HepG2 (cell line): Measurements from ENCODE around the gene MT4. TPM values are rescaled to one million over a fixed set of nuclear protein-coding genes. Genes with fewer than 3 reads are reported as not detected.

ENCODE experiments used
- CBX1 ChIP-seq: IDR thresholded peaks from one replicate; pipeline ENCODE4 v1.6.1; 2016; ENCODE audit warnings: antibody characterized with exemption, low read depth
- HNF4A ChIP-seq: sonication (generic); formaldehyde crosslinking; IDR thresholded peaks from 2 replicates; pipeline ENCODE4 v1.4.0; 2020; ENCODE audit warnings: missing genetic modification reagents
- HNRNPK ChIP-seq: fragments of 200-400 bp; formaldehyde crosslinking; IDR thresholded peaks from 2 replicates; pipeline ENCODE4 v1.6.1; 2018; ENCODE audit warnings: low read length, low read depth, moderate library complexity, mild to moderate bottlenecking; ENCODE audit not compliant: poor library complexity, severe bottlenecking
- REPIN1 ChIP-seq: sonication (generic); formaldehyde crosslinking; IDR thresholded peaks from 2 replicates; pipeline ENCODE4 v1.8.0; 2022; ENCODE audit warnings: missing genetic modification reagents, low read depth, mild to moderate bottlenecking, borderline replicate concordance
- SP1 ChIP-seq, 2 experiments: fragments of 450-650 bp in 1 of 2; sonication (generic) in 1 of 2; formaldehyde crosslinking in 1 of 2; IDR thresholded peaks; 2 replicates each; pipeline versions ENCODE4 v1.4.0 to v1.6.1; 2016 to 2020; ENCODE audit warnings: missing genetic modification reagents in 1 of 2
- ZNF383 ChIP-seq: sonication (generic); formaldehyde crosslinking; IDR thresholded peaks from 2 replicates; pipeline ENCODE4 v1.4.0; 2020; ENCODE audit warnings: missing genetic modification reagents, mild to moderate bottlenecking, borderline replicate concordance
- ZNF543 ChIP-seq: sonication (generic); formaldehyde crosslinking; IDR thresholded peaks from 2 replicates; pipeline ENCODE4 v1.4.0; 2020; ENCODE audit warnings: mild to moderate bottlenecking, missing genetic modification reagents
- ZNF772 ChIP-seq: sonication (generic); formaldehyde crosslinking; IDR thresholded peaks from 2 replicates; pipeline ENCODE4 v1.5.0; 2020; ENCODE audit warnings: mild to moderate bottlenecking, missing genetic modification reagents
- ZSCAN29 ChIP-seq: sonication (generic); formaldehyde crosslinking; conservative IDR thresholded peaks from 2 replicates; pipeline ENCODE4 v1.4.0; 2020; ENCODE audit warnings: mild to moderate bottlenecking, missing genetic modification reagents
- polyA plus RNA-seq, 8 experiments: library from polyadenylated mRNA; depleted of rRNA in 3 of 8; stranded (reverse) in 7 of 8; unstranded in 1 of 8; fragments of >200 nt; fragmentation: Illumina TruSeq in 4 of 8; extraction: Trizol in 4 of 8; gene quantifications; 2 replicates each; pipeline versions ENCODE4 v1.2.1 to v1.2.3, GENCODE V29; 2011 to 2016; ENCODE audit warnings: low read depth in 4 of 8, missing spikeins in 1 of 8, mixed read lengths in 1 of 8; ENCODE audit not compliant: insufficient read depth in 1 of 8
- total RNA-seq, 5 experiments: library from RNA; depleted of rRNA; stranded (reverse); fragments of >200 nt; fragmentation: Illumina TruSeq; extraction: Trizol; gene quantifications; 2 replicates each; pipeline ENCODE4 v1.2.3, GENCODE V29; 2016; ENCODE audit warnings: low read depth in 1 of 5
- TF ChIP-seq, protein P1 (sequence below): sonication (generic); formaldehyde crosslinking; IDR thresholded peaks from 2 replicates; pipeline ENCODE4 v1.4.0; 2020; ENCODE audit warnings: missing genetic modification reagents, borderline replicate concordance
- TF ChIP-seq, protein P2 (sequence below): IDR thresholded peaks from 2 replicates; pipeline ENCODE4 v1.6.1; 2016
- TF ChIP-seq, protein P3 (sequence below): sonication (generic); formaldehyde crosslinking; IDR thresholded peaks from 2 replicates; pipeline ENCODE4 v1.8.1; 2023; ENCODE audit warnings: mild to moderate bottlenecking, inconsistent platforms, moderate library complexity, missing genetic modification reagents, borderline replicate concordance
- TF ChIP-seq, protein P4 (sequence below), 2 experiments: sonication (generic) in 1 of 2; formaldehyde crosslinking in 1 of 2; IDR thresholded peaks; 2 replicates each; pipeline versions ENCODE4 v1.6.1 to v1.9.0; 2014 to 2022; ENCODE audit warnings: antibody characterized with exemption in 1 of 2, borderline replicate concordance in 1 of 2, inconsistent platforms in 1 of 2, low read depth in 1 of 2, missing genetic modification reagents in 1 of 2

The MT4 gene
- total and polyA plus RNA-seq, 2 of the 13 experiments (the other 11 are each of a cell fraction or from before 2014, with no cell fraction given), result not detected

DNA sequence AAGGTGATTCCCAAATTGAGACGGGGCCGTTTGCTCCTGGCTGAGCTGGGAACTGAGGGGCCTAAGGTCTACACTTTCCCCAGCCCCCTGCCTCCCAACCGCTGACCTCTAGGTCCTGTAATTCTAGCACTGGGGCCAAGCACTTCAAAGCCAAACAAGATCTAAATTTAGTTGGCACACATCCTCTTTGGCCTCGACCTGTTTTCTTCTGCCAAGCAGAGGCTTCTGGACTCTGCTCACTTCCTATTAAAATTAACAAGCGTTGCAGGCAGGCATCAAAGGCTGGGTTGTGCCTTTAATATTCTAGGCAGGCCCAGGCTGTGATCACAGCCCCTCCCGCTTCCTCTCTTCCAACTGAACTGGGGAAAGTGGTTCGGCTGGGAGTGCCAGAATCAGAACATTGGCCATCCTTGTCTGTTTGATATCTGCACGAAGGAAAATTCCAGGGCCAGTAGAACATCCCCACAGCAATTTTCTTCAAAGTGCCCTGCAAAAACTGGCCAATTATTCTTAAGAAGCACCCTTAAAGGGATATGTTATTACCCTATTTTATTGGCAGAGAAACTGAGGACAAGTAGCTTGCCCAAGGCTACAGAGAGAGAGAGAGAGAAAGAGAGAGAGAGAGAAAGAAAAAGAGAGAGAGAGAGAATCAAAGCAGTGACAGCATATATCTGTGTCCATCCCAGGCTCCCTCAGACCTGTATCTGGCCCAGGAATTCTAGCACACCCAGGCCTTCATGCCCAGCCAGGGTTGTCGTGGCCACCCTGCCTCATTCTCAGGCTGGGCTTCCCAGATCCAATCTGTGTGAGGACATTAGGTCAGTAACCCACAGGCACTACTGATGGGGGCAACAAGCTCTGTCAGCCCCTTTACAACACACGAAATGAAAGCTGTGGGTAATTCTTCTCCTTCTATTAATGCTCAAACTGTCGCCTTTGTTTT lies 12.8 kb upstream of the MT4 start (continued):
- TF ChIP-seq, protein P1, sequence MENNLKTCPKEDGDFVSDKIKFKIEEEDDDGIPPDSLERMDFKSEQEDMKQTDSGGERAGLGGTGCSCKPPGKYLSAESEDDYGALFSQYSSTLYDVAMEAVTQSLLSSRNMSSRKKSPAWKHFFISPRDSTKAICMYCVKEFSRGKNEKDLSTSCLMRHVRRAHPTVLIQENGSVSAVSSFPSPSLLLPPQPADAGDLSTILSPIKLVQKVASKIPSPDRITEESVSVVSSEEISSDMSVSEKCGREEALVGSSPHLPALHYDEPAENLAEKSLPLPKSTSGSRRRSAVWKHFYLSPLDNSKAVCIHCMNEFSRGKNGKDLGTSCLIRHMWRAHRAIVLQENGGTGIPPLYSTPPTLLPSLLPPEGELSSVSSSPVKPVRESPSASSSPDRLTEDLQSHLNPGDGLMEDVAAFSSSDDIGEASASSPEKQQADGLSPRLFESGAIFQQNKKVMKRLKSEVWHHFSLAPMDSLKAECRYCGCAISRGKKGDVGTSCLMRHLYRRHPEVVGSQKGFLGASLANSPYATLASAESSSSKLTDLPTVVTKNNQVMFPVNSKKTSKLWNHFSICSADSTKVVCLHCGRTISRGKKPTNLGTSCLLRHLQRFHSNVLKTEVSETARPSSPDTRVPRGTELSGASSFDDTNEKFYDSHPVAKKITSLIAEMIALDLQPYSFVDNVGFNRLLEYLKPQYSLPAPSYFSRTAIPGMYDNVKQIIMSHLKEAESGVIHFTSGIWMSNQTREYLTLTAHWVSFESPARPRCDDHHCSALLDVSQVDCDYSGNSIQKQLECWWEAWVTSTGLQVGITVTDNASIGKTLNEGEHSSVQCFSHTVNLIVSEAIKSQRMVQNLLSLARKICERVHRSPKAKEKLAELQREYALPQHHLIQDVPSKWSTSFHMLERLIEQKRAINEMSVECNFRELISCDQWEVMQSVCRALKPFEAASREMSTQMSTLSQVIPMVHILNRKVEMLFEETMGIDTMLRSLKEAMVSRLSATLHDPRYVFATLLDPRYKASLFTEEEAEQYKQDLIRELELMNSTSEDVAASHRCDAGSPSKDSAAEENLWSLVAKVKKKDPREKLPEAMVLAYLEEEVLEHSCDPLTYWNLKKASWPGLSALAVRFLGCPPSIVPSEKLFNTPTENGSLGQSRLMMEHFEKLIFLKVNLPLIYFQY (CRISPR knock-in tag), result peak; percentile 35; the same call in 1 of the 2 replicates
- TF ChIP-seq, protein P2, sequence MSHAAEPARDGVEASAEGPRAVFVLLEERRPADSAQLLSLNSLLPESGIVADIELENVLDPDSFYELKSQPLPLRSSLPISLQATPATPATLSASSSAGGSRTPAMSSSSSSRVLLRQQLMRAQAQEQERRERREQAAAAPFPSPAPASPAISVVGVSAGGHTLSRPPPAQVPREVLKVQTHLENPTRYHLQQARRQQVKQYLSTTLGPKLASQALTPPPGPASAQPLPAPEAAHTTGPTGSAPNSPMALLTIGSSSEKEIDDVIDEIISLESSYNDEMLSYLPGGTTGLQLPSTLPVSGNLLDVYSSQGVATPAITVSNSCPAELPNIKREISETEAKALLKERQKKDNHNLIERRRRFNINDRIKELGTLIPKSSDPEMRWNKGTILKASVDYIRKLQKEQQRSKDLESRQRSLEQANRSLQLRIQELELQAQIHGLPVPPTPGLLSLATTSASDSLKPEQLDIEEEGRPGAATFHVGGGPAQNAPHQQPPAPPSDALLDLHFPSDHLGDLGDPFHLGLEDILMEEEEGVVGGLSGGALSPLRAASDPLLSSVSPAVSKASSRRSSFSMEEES (CRISPR knock-in tag), result peak; percentile 60; the same call in 1 of the 2 replicates
- TF ChIP-seq ZNF543 (0 out of 2 replicates have a peak, but pooled peaks have one; percentile 75), SP1 (IDR thresholded peaks at IDR 0.05) (no peak), SP1 (CRISPR knock-in tag; IDR thresholded peaks at IDR 0.05) (no peak), CBX1 (no peak), ZSCAN29 (CRISPR knock-in tag) (peak; percentile 77; the same call in 1 of the 2 replicates), HNRNPK (no peak), ZNF772 (CRISPR knock-in tag) (peak; percentile 80; the same call in 1 of the 2 replicates), ZNF383 (CRISPR knock-in tag) (0 out of 2 replicates have a peak, but pooled peaks have one; percentile 57), HNF4A (peak; percentile 88), REPIN1 (CRISPR knock-in tag) (peak; percentile 37; the same call in 1 of the 2 replicates)
- TF ChIP-seq, protein P3, sequence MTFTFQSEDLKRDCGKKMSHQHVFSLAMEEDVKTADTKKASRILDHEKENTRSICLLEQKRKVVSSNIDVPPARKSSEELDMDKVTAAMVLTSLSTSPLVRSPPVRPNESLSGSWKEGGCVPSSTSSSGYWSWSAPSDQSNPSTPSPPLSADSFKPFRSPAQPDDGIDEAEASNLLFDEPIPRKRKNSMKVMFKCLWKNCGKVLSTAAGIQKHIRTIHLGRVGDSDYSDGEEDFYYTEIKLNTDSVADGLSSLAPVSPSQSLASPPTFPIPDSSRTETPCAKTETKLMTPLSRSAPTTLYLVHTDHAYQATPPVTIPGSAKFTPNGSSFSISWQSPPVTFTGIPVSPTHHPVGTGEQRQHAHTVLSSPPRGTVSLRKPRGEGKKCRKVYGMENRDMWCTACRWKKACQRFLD, result peak; percentile 29; the same call in 1 of the 2 replicates
- TF ChIP-seq, protein P4, sequence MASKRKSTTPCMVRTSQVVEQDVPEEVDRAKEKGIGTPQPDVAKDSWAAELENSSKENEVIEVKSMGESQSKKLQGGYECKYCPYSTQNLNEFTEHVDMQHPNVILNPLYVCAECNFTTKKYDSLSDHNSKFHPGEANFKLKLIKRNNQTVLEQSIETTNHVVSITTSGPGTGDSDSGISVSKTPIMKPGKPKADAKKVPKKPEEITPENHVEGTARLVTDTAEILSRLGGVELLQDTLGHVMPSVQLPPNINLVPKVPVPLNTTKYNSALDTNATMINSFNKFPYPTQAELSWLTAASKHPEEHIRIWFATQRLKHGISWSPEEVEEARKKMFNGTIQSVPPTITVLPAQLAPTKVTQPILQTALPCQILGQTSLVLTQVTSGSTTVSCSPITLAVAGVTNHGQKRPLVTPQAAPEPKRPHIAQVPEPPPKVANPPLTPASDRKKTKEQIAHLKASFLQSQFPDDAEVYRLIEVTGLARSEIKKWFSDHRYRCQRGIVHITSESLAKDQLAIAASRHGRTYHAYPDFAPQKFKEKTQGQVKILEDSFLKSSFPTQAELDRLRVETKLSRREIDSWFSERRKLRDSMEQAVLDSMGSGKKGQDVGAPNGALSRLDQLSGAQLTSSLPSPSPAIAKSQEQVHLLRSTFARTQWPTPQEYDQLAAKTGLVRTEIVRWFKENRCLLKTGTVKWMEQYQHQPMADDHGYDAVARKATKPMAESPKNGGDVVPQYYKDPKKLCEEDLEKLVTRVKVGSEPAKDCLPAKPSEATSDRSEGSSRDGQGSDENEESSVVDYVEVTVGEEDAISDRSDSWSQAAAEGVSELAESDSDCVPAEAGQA (IDR thresholded peaks at IDR 0.05; ENCODE audit: low read depth), result no peak
- TF ChIP-seq, protein P4 (CRISPR knock-in tag; IDR thresholded peaks at IDR 0.05; ENCODE audit: borderline replicate concordance), result peak; percentile 21; the same call in 1 of the 2 replicates
